ENCODE measurements around the gene NAT8L. TPM values are rescaled to one million over a fixed set of nuclear protein-coding genes. Genes with fewer than 3 reads are reported as not detected.

NAT8L gene
- total and polyA plus RNA-seq, 7 donors, result under 0.01 to 2.4 (median 0.28) TPM; not detected in 2

DNA sequence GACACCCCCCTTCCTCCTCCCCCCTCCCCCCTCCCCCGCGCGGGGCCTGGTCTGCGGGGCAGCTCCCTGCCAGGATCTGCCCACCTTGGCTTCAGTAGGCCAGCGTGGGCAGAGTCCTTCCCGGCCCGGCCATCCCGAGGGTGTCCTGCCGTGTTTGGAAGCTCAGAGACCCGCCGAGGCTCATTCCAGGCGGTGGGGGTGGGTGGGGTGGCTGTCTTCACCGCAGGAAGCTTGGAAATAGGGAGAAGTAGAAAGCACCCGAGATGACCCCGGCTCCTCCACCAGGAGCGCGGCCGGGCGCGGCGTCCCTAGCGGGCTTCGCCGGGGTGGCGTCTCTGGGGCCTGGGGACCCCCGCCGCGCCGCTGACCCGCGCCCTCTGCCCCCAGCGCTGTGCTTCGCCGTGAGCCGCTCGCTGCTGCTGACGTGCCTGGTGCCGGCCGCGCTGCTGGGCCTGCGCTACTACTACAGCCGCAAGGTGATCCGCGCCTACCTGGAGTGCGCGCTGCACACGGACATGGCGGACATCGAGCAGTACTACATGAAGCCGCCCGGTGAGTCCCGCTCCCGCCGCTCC is 1.6 kb downstream of the NAT8L start:
- 11 to 38% methylated on average over 54 of the region's 54 CpGs for WGBS, 2 donors
- H3K27ac ChIP-seq, result no peak overlapping the region
- intact Hi-C loops (cut with DNase I), result no loop called here
- peaks cover 0 to 21% (median 16%) of the 10 kb centered on the region in 4 donors for H3K4me1 ChIP-seq
- H3K9me3 ChIP-seq, result no peaks in the 10 kb centered on the region
- TF ChIP-seq POLR2AphosphoS5 (IDR thresholded peaks at IDR 0.05) (no peak), EP300 (IDR thresholded peaks at IDR 0.05) (no peak), POLR2A (IDR thresholded peaks at IDR 0.05) (no peak)
- TF ChIP-seq, protein P1, sequence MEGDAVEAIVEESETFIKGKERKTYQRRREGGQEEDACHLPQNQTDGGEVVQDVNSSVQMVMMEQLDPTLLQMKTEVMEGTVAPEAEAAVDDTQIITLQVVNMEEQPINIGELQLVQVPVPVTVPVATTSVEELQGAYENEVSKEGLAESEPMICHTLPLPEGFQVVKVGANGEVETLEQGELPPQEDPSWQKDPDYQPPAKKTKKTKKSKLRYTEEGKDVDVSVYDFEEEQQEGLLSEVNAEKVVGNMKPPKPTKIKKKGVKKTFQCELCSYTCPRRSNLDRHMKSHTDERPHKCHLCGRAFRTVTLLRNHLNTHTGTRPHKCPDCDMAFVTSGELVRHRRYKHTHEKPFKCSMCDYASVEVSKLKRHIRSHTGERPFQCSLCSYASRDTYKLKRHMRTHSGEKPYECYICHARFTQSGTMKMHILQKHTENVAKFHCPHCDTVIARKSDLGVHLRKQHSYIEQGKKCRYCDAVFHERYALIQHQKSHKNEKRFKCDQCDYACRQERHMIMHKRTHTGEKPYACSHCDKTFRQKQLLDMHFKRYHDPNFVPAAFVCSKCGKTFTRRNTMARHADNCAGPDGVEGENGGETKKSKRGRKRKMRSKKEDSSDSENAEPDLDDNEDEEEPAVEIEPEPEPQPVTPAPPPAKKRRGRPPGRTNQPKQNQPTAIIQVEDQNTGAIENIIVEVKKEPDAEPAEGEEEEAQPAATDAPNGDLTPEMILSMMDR (IDR thresholded peaks at IDR 0.05), result no peak
- no peaks in the 10 kb centered on the region for H3K36me3 ChIP-seq
- DNase-seq, result no peak
- H3K4me3 ChIP-seq, result no peak overlapping the region
- peaks cover 32 to 86% (median 63%) of the 10 kb centered on the region in 3 donors for H3K27me3 ChIP-seq

DNA sequence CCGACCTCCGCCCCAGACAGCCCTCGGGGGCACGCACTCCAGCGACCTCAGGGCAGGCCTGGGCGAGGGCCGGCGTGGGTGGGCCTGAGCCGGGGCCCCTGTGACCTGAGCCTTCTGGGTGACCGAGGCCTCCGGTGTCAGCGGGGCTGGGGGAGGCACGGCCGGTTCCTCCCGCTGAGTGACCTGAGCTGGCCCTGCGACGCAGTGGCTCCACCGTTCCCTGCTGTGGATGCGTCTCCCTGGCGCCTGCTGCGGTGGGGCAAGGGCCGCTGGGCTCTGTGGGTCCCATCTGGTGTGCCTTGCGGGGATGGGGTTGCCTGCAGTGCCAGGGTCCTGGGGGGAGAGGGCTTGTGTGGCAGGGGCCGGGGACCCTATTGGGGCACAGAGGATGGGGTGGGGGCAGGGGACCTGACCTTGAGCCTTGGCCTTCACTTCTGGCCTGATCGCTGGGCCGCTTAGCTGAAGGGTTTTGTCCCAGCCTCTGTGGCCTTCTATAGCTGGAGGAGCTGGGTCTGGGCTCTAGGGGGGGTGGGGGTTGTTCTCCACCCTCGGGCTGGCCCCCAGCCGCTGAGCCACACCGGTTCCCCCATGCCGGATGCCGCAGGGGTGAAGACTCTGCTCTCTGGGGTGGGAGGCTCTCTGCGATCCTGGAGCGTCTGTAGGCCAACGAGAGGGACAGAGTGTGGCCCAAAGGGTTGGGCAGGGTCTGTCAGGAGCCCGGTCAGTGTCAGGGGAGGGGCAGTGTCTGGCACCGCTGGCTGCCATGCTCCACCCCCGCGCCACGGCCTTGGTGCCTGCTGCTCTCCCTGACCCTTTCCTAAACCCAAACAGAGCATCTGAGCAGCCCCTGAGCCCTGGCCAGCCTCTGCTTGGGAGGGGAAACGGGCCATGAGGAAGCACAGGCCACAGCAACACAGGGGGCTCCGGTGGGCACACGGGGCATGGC is 2.3 kb downstream of the NAT8L start:
- H3K9me3 ChIP-seq, result no peaks in the 10 kb centered on the region
- H3K27me3 ChIP-seq, result peaks cover 32 to 84% (median 61%) of the 10 kb centered on the region in 3 donors
- H3K27ac ChIP-seq, result no peak overlapping the region
- no peak overlapping the region for H3K4me3 ChIP-seq
- H3K4me1 ChIP-seq, result peaks cover 0 to 21% (median 16%) of the 10 kb centered on the region in 4 donors
- DNase-seq, result no peak
- H3K36me3 ChIP-seq, result no peaks in the 10 kb centered on the region
- WGBS, 2 donors, result 51 to 76% methylated on average over 42 of the region's 42 CpGs
- TF ChIP-seq, protein P1 (IDR thresholded peaks at IDR 0.05), result no peak
- TF ChIP-seq POLR2A (IDR thresholded peaks at IDR 0.05) (no peak), POLR2AphosphoS5 (IDR thresholded peaks at IDR 0.05) (no peak)
- intact Hi-C loops (cut with DNase I), result no loop called here

DNA sequence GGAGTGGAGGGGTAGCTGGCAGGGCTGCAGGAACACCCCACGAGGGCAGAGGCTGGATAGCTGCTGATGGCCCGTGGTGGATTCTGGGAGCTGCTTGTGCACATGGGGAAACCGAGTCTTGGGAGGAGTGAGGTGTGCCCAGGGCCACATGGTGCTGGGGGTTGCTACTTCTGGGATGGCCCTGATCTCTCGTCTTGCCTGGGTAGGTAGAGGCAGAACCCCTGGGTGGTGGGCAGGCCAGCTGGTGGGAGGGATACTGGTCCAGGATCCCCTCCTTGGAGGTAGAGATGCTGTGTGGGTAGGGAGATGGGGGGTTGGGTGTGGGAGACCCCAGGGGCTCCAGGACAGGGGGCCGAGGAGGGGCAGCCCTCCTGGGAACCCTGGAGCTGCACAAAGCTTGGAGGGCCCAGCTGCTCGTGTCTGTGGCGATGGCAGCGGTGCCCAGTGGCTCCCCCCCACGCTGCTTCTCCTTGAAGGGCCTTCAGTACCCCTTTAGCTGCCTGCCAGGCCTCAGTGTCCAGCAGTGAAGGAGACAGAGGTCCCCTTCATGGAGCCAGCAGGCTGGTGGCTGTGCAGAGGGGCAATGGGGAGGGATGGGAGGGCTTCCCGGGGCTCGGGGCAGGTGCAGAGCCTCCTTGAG is 3.2 kb downstream of the NAT8L start:
- no peak overlapping the region for H3K4me3 ChIP-seq
- intact Hi-C loops (cut with DNase I), result no loop called here

DNA sequence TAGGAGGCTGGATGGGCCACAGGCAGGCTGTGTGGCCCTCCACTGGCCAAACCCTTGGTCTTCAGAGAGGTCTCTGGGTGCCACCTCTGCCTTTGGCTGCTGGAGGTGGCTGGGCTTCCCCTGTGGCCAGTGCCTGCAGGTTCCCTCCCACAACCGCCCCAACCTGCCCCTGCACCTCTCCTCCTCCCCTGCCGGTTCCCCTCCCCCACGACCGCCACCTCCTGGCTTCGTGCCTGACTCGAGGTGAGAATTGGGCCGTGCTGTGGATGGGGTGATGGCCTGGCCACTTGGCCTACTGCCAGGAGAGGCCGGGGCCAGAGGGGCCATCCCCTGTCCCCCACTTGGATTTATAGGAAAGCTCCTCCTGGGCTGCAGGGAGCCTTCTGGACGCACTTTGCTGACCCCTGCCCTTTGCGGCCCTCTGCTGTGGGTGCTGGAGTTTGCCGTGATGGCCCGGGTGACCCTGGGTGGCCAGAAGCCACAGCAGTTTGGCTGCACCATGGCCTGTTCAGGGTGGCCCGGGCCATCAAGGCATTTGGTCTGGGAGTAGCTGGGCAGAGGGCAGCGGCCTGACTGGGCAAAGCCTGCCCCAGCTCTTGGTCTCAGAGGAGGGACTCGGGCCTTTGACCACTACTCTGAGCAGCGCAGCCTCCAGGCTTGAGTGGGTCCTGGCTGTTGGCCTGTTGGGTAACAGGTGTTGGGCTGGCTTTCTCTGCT is 3.8 kb downstream of the NAT8L start:
- H3K27ac ChIP-seq, result no peak overlapping the region
- H3K4me3 ChIP-seq, result no peak overlapping the region
- DNase-seq, result no peak
- 65 to 84% methylated on average over 16 of the region's 16 CpGs for WGBS, 2 donors
- no peaks in the 10 kb centered on the region for H3K36me3 ChIP-seq
- H3K27me3 ChIP-seq, result peaks cover 25 to 77% (median 50%) of the 10 kb centered on the region in 3 donors
- peaks cover 0 to 21% (median 16%) of the 10 kb centered on the region in 4 donors for H3K4me1 ChIP-seq
- intact Hi-C loops (cut with DNase I), result no loop called here
- H3K9me3 ChIP-seq, result no peaks in the 10 kb centered on the region
- no peak for TF ChIP-seq POLR2AphosphoS5 (IDR thresholded peaks at IDR 0.05)
- no peak for TF ChIP-seq EP300 (IDR thresholded peaks at IDR 0.05)
- TF ChIP-seq, protein P1 (IDR thresholded peaks at IDR 0.05), result no peak
- TF ChIP-seq POLR2A (IDR thresholded peaks at IDR 0.05), result no peak

More for the DNA sequence above, 3.2 kb downstream of the NAT8L start:
- H3K36me3 ChIP-seq, result no peaks in the 10 kb centered on the region
- peaks cover 0 to 21% (median 16%) of the 10 kb centered on the region in 4 donors for H3K4me1 ChIP-seq
- WGBS, 2 donors, result 77 to 90% methylated on average over 11 of the region's 11 CpGs
- DNase-seq, result no peak
- peaks cover 32 to 82% (median 57%) of the 10 kb centered on the region in 3 donors for H3K27me3 ChIP-seq
- H3K9me3 ChIP-seq, result no peaks in the 10 kb centered on the region
- H3K27ac ChIP-seq, result no peak overlapping the region
- TF ChIP-seq POLR2A (IDR thresholded peaks at IDR 0.05) (no peak), POLR2AphosphoS5 (IDR thresholded peaks at IDR 0.05) (no peak), EP300 (IDR thresholded peaks at IDR 0.05) (no peak)
- TF ChIP-seq, protein P1 (IDR thresholded peaks at IDR 0.05), result no peak

Measured in sigmoid colon (tissue), 7 donors.